Kasumi-1 (cell line): ENCODE data around the gene KCNQ1.

ENCODE experiments used
- DNase-seq, 2 experiments: peaks; one replicate each; lab custom pipeline; 2025; lab: John Stamatoyannopoulos, UW

The KCNQ1 gene, protein sequence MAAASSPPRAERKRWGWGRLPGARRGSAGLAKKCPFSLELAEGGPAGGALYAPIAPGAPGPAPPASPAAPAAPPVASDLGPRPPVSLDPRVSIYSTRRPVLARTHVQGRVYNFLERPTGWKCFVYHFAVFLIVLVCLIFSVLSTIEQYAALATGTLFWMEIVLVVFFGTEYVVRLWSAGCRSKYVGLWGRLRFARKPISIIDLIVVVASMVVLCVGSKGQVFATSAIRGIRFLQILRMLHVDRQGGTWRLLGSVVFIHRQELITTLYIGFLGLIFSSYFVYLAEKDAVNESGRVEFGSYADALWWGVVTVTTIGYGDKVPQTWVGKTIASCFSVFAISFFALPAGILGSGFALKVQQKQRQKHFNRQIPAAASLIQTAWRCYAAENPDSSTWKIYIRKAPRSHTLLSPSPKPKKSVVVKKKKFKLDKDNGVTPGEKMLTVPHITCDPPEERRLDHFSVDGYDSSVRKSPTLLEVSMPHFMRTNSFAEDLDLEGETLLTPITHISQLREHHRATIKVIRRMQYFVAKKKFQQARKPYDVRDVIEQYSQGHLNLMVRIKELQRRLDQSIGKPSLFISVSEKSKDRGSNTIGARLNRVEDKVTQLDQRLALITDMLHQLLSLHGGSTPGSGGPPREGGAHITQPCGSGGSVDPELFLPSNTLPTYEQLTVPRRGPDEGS

DNA sequence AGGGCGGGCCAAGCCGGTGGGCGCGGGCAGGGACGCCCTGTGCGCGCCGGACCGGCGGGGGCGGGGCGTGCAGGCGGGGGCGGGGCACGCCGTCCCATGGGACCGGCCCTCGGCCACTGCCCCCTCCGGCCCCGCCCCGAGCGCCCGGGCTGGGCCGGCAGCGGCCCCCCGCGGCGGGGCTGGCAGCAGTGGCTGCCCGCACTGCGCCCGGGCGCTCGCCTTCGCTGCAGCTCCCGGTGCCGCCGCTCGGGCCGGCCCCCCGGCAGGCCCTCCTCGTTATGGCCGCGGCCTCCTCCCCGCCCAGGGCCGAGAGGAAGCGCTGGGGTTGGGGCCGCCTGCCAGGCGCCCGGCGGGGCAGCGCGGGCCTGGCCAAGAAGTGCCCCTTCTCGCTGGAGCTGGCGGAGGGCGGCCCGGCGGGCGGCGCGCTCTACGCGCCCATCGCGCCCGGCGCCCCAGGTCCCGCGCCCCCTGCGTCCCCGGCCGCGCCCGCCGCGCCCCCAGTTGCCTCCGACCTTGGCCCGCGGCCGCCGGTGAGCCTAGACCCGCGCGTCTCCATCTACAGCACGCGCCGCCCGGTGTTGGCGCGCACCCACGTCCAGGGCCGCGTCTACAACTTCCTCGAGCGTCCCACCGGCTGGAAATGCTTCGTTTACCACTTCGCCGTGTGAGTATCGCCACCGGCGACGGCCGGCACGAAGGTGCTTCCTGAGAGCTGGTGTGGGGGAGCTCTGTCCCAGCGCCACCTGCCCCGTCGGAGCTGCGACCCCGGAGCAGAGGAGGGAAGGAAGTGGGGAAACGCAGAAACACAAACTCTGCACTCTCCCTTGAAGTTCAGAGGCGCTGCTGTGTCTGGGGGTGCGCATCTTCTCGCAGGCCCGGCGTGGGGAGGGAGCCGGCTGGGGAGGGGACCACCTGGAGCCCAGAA, at the start of gene KCNQ1:
TSS of gene KCNQ1 (plus strand) at position 188 of the 925 bp plus-strand sequence. CDS start at position 279, 91 bp downstream.
- no peak for DNase-seq

- DNase-seq: no peak
Observed at GRCh38 chr11:2395211-2395730, 49.5 kb upstream of the KCNQ1 start.

GRCh38 chr11:2395856-2396255, 49.0 kb upstream of the KCNQ1 start:
- DNase-seq: no peak

DNA sequence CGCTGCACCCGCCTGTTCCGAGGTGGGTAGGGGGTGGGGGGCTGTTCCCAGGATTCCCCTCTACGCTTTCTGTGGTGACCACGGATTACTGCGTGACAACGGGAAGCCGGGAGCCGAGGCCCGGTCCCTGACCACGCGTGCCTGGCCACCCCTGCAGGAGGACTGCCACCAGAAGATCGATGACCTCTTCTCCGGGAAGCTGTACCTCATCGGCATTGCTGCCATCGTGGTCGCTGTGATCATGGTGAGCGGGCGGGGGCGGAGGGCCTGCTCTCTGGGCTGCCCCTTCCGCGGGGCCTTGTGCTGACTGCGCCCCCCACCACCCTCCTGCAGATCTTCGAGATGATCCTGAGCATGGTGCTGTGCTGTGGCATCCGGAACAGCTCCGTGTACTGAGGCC, 48.3 kb upstream of the KCNQ1 start:
- no peak for DNase-seq

- no peak for DNase-seq
Observed at GRCh38 chr11:2397005-2397404, 47.8 kb upstream of the KCNQ1 start.

DNA sequence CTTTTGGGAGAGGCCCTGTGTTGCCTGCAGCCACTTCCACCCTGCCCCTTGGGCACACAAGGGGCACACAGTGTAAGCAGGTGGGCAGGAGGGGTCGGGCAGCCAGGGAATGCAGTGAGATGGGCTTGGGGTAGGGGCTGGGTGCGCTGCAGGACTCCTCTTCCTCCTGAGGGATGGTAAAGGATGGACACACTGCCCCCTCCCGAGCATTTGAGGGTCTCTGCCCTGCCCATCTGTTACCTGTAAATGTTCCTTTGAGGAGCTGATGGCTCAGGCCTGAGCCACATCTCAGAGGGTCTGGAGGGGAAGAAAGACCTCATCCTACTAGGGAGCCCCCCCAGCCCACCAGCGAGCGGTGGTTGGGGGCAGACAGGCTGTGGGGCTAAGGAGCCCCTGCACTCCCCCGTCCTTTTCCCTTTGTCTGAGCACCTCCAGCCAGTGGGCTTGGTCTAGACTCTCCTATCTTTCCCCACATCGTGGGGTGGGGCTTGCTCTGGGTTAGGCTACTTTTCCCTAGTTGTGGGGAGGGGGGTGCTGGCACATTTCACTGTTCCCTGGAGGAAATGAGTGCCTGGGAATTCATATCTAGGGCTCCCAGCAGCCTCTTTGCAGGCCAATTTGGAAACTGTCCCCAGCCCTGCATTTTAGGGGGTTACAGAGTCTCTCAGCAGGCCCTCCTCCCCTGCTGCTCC, 46.0 kb upstream of the KCNQ1 start:
- no peak for DNase-seq

- no peak for DNase-seq
Observed at GRCh38 chr11:2399488-2400068, 45.2 kb upstream of the KCNQ1 start.

DNA sequence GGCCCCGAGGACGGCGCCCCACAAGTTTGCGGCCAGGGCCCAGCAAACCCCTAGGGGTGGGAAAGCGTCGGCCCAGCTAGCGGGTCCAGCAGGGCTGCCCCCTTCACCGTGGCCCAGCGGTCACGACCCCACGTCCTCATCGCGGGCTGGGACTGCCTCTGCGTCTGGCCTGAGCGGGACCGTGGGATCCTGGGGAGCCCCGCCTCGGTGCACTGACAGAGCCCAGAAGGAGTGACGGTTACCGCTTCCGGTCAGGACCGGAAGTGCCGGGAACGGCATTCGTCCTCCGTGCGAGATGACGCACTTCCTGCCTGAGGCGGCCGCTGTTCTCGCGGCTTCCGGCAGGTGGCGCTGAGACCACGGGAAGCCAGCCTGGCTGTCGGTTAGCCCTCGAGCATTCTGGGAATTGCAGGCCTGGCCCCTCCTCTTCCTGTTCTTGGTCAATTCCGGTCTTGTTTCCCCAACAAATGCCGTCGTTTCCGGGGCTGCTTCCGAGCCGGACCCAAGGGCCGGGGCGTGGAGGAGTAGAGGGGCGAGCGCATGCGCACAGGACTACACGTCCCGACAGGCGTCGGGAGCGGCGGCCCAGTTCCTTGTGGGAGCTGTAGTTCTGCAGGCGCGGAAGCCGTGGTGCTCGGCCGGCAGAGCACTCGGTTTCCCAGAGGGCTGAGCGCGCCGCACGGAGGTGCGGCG, 44.6 kb upstream of the KCNQ1 start, which contains the start of gene TSSC4:
TSS of gene TSSC4 (plus strand) at position 682 of the 693 bp plus-strand sequence. CDS start 1,884 bp downstream, outside the sequence.
- DNase-seq: peak; percentile 99 to 100

- no peak for DNase-seq
Observed at GRCh38 chr11:2400762-2401435, 43.9 kb upstream of the KCNQ1 start.

GRCh38 chr11:2401436-2401984, 43.3 kb upstream of the KCNQ1 start:
- no peak for DNase-seq

GRCh38 chr11:2402106-2402505, 42.7 kb upstream of the KCNQ1 start:
- DNase-seq: no peak

- no peak for DNase-seq
Observed at GRCh38 chr11:2402890-2403645, 41.7 kb upstream of the KCNQ1 start.

GRCh38 chr11:2404735-2405196, 40.0 kb upstream of the KCNQ1 start:
- no peak for DNase-seq

- DNase-seq: no peak
Observed at GRCh38 chr11:2406451-2406850, 38.4 kb upstream of the KCNQ1 start.

DNA sequence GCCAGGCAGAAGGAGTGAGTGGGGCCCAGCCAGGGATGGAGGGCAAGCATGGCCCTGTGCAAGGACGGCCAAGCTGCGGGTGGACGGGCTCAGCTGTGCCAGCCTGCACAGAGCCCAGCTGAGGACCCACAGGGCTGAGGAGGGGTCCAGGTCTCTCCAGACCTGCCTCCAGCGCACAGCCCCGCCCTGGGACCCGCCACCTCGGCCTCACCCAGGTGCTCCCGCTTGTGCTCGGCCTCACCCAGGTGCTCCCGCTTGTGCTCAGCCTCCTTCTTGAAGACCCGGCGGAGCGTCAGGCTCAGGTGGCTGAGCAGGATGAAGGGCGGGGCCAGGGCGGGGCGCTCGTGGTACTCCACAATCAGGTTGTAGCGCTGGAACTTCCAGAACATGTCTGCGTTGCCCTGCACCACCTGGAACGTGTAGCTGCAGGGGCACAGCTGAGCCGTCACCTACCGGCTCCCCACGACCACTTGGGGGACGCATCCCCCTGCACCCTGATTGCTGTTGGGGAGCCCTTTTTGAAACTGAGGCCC, 37.9 kb upstream of the KCNQ1 start:
- no peak for DNase-seq

GRCh38 chr11:2408671-2409070, 36.1 kb upstream of the KCNQ1 start:
- DNase-seq: no peak

DNA sequence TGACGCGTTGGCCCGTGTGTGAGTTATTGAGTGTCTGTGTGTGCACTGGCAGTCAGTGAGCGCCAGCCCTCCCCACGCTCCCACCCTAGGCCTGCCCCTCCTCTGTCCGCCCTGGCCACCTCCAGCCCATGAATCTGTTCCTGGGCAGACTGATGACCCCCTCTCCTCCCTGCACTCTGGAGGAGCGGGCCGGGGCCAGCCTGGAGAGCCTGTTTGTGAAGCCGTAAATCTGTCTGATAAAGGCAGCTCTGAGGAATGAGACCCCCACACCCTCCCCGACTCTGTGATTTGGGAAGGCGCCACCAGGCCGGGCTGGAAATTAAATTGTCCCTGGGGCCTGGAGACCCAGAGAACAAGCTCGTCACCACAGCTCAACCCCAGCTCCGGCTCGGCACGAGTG, 35.7 kb upstream of the KCNQ1 start:
- no peak for DNase-seq
